Lower leg skin (tissue), 3 donors: ENCODE data around the gene LILRA2.
"Not testable (repeated sequence)": the region's sequence is repeated elsewhere in the genome, so short reads cannot be mapped to it uniquely, and the experiment has no call there.

Experiments
- CTCF ChIP-seq, 3 donors: fragments of 450-650 bp; IDR thresholded peaks; one replicate each; pipeline ENCODE4 v1.5.1; 2016; ENCODE audit warnings: antibody characterized with exemption in 3 of 3, mild to moderate bottlenecking in 3 of 3, moderate library complexity in 2 of 3
- POLR2A ChIP-seq, 2 donors: fragments of 450-650 bp; IDR thresholded peaks; one replicate each; pipeline ENCODE4 v1.6.1; 2016 to 2017; ENCODE audit warnings: antibody characterized with exemption in 2 of 2, mild to moderate bottlenecking in 1 of 2, moderate library complexity in 1 of 2

GRCh38 chr19:54630262-54630661, 56.7 kb downstream of the LILRA2 start, which contains the start of gene LILRB1:
- not testable (repeated sequence) for TF ChIP-seq CTCF, POLR2A (IDR thresholded peaks at IDR 0.05)
